ENCODE measurements around the gene ZNF487. TPM values are rescaled to one million over a fixed set of nuclear protein-coding genes. Genes with fewer than 3 reads are reported as not detected.
A peak's percentile ranks its signal among the peaks of the same experiment; 100 is the strongest.

ZNF487 gene
- total and polyA plus RNA-seq, 2 of the 13 experiments (the other 11 are each of a cell fraction or from before 2014, with no cell fraction given): 7.4 to 8.8 TPM

DNA sequence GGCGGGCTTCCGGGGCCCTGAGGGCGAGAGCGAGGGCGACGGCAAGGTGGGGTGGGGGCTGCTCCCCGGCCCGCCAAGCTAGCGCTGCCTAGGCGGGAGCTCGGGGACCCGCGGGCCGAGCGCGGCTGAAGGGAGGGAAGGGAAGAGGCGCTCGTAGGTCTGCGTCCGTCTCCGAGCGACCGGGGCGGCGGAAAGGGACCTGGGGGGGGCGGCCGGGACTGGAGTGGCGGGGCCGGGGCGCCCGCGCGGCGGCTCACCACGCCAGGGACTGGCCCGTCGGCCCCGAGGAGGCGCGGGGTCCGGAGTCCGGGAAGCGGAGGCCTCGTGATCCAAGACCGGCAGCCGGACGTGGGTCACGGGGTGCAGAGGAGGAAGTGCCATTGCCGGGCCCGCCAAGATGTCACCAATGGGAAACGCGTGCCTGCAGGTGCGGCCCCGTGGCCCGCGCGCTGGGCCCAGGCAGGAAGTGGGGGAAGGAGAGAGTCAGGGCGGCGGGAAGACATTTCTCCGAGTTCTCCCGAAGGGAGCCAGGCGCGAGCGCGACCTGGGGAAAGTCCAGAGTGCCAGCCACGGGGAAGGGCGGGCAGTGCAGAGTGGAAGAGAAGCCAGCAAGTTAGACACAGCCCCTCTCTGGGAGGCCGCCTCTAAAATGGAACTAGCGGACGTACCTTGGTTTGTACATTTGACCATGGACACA is 39.8 kb upstream of the ZNF487 start (continued):
- TF ChIP-seq, protein P1, sequence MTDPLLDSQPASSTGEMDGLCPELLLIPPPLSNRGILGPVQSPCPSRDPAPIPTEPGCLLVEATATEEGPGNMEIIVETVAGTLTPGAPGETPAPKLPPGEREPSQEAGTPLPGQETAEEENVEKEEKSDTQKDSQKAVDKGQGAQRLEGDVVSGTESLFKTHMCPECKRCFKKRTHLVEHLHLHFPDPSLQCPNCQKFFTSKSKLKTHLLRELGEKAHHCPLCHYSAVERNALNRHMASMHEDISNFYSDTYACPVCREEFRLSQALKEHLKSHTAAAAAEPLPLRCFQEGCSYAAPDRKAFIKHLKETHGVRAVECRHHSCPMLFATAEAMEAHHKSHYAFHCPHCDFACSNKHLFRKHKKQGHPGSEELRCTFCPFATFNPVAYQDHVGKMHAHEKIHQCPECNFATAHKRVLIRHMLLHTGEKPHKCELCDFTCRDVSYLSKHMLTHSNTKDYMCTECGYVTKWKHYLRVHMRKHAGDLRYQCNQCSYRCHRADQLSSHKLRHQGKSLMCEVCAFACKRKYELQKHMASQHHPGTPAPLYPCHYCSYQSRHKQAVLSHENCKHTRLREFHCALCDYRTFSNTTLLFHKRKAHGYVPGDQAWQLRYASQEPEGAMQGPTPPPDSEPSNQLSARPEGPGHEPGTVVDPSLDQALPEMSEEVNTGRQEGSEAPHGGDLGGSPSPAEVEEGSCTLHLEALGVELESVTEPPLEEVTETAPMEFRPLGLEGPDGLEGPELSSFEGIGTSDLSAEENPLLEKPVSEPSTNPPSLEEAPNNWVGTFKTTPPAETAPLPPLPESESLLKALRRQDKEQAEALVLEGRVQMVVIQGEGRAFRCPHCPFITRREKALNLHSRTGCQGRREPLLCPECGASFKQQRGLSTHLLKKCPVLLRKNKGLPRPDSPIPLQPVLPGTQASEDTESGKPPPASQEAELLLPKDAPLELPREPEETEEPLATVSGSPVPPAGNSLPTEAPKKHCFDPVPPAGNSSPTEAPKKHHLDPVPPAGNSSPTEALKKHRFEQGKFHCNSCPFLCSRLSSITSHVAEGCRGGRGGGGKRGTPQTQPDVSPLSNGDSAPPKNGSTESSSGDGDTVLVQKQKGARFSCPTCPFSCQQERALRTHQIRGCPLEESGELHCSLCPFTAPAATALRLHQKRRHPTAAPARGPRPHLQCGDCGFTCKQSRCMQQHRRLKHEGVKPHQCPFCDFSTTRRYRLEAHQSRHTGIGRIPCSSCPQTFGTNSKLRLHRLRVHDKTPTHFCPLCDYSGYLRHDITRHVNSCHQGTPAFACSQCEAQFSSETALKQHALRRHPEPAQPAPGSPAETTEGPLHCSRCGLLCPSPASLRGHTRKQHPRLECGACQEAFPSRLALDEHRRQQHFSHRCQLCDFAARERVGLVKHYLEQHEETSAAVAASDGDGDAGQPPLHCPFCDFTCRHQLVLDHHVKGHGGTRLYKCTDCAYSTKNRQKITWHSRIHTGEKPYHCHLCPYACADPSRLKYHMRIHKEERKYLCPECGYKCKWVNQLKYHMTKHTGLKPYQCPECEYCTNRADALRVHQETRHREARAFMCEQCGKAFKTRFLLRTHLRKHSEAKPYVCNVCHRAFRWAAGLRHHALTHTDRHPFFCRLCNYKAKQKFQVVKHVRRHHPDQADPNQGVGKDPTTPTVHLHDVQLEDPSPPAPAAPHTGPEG (CRISPR knock-in tag; IDR thresholded peaks at IDR 0.05): peak; percentile 65; the same call in 1 of the 2 replicates
- TF ChIP-seq NFYC (CRISPR knock-in tag; IDR thresholded peaks at IDR 0.05): peak; percentile 79
- TF ChIP-seq TEF (CRISPR knock-in tag; IDR thresholded peaks at IDR 0.05): peak; percentile 75; the same call in 1 of the 2 replicates
- TF ChIP-seq PTBP1 (IDR thresholded peaks at IDR 0.05; ENCODE audit: low read depth, low read length, poor library complexity, severe bottlenecking): no peak
- TF ChIP-seq ZNF460 (CRISPR knock-in tag; IDR thresholded peaks at IDR 0.05; ENCODE audit: borderline replicate concordance): no peak; the same call in 1 of the 2 replicates
- TF ChIP-seq, protein P2, sequence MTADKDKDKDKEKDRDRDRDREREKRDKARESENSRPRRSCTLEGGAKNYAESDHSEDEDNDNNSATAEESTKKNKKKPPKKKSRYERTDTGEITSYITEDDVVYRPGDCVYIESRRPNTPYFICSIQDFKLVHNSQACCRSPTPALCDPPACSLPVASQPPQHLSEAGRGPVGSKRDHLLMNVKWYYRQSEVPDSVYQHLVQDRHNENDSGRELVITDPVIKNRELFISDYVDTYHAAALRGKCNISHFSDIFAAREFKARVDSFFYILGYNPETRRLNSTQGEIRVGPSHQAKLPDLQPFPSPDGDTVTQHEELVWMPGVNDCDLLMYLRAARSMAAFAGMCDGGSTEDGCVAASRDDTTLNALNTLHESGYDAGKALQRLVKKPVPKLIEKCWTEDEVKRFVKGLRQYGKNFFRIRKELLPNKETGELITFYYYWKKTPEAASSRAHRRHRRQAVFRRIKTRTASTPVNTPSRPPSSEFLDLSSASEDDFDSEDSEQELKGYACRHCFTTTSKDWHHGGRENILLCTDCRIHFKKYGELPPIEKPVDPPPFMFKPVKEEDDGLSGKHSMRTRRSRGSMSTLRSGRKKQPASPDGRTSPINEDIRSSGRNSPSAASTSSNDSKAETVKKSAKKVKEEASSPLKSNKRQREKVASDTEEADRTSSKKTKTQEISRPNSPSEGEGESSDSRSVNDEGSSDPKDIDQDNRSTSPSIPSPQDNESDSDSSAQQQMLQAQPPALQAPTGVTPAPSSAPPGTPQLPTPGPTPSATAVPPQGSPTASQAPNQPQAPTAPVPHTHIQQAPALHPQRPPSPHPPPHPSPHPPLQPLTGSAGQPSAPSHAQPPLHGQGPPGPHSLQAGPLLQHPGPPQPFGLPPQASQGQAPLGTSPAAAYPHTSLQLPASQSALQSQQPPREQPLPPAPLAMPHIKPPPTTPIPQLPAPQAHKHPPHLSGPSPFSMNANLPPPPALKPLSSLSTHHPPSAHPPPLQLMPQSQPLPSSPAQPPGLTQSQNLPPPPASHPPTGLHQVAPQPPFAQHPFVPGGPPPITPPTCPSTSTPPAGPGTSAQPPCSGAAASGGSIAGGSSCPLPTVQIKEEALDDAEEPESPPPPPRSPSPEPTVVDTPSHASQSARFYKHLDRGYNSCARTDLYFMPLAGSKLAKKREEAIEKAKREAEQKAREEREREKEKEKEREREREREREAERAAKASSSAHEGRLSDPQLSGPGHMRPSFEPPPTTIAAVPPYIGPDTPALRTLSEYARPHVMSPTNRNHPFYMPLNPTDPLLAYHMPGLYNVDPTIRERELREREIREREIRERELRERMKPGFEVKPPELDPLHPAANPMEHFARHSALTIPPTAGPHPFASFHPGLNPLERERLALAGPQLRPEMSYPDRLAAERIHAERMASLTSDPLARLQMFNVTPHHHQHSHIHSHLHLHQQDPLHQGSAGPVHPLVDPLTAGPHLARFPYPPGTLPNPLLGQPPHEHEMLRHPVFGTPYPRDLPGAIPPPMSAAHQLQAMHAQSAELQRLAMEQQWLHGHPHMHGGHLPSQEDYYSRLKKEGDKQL (CRISPR knock-in tag; IDR thresholded peaks at IDR 0.05; ENCODE audit: low read depth): peak; percentile 74; the same call in 1 of the 2 replicates
- TF ChIP-seq ZNF224 (CRISPR knock-in tag; IDR thresholded peaks at IDR 0.05): no peak
- TF ChIP-seq KLF12 (CRISPR knock-in tag; IDR thresholded peaks at IDR 0.05; ENCODE audit: borderline replicate concordance): peak; percentile 76; the same call in 1 of the 2 replicates
- no peak for TF ChIP-seq ZFP1 (CRISPR knock-in tag; IDR thresholded peaks at IDR 0.05)
- peak; percentile 99 for TF ChIP-seq TFDP1 (CRISPR knock-in tag; IDR thresholded peaks at IDR 0.05; ENCODE audit: borderline replicate concordance)
- TF ChIP-seq ZBTB7B (CRISPR knock-in tag; IDR thresholded peaks at IDR 0.05): peak; percentile 66; the same call in 1 of the 2 replicates
- TF ChIP-seq TAF1 (CRISPR knock-in tag; IDR thresholded peaks at IDR 0.05): peak; percentile 79
- TF ChIP-seq CTCF (CRISPR knock-in tag; IDR thresholded peaks at IDR 0.05): no peak

Data from HepG2 (cell line).